Mesenteric fat pad (tissue), 1 donor: ENCODE data around the gene ARL3. TPM values are rescaled to one million over a fixed set of nuclear protein-coding genes. Genes with fewer than 3 reads are reported as not detected.

Experiments used
- total RNA-seq: library from RNA; stranded (reverse); fragmentation: NEBNext Ultra II Directional; extraction: Animal tissue kit (Norgen Biotek cat#: 25700); gene quantifications from one replicate; pipeline ENCODE4 v1.2.1, GENCODE V29; 2021
- donor health status: DM: yes; HTN: yes; CAD: no.

ARL3 gene
- total RNA-seq, 1 donor from 2014 or later: 5.7 TPM

Other genes starting within 250 kb of the ARL3 start
- 111 TPM for gene ACTR1A, start 211.7 kb downstream of the ARL3 start, total RNA-seq
- gene SUFU, start 210.4 kb downstream of the ARL3 start, total RNA-seq: 11.6 TPM
- 146 TPM for gene TRIM8, start 69.9 kb downstream of the ARL3 start, total RNA-seq
- 7.2 TPM for gene SFXN2, start 239 bp upstream of the ARL3 start, total RNA-seq
- 98.0 TPM for gene WBP1L, start 29.6 kb upstream of the ARL3 start, total RNA-seq
- not detected for gene CYP17A1, start 123.0 kb upstream of the ARL3 start, total RNA-seq
- 25.7 TPM for gene BORCS7, start 139.9 kb upstream of the ARL3 start, total RNA-seq
- gene AS3MT, start 155.1 kb upstream of the ARL3 start, total RNA-seq: 2.1 TPM
- gene CNNM2, start 203.9 kb upstream of the ARL3 start, total RNA-seq: 3.1 TPM